HepG2 (cell line): ENCODE results near the gene FRK. TPM values are rescaled to one million over a fixed set of nuclear protein-coding genes. Genes with fewer than 3 reads are reported as not detected.
A peak's percentile ranks its signal among the peaks of the same experiment; 100 is the strongest.

ENCODE experiments used
- FIP1L1 ChIP-seq: fragments of 200-400 bp; formaldehyde crosslinking; IDR thresholded peaks from 2 replicates; pipeline ENCODE4 v1.6.1; 2018; ENCODE audit warnings: low read depth, mild to moderate bottlenecking, low read length, moderate library complexity, borderline replicate concordance; ENCODE audit not compliant: insufficient read depth
- KMT2B ChIP-seq: IDR thresholded peaks from 2 replicates; pipeline ENCODE4 v1.6.1; 2016; ENCODE audit warnings: missing genetic modification reagents, missing compliant biosample characterization
- MLLT10 ChIP-seq: sonication (generic); formaldehyde crosslinking; IDR thresholded peaks from 2 replicates; pipeline ENCODE4 v1.4.0; 2020; ENCODE audit warnings: missing genetic modification reagents
- SMYD3 ChIP-seq: sonication (generic); formaldehyde crosslinking; IDR thresholded peaks from 2 replicates; pipeline ENCODE4 v1.8.1; 2023; ENCODE audit warnings: mild to moderate bottlenecking, missing genetic modification reagents
- SP5 ChIP-seq: IDR thresholded peaks from 2 replicates; pipeline ENCODE4 v1.6.1; 2016; ENCODE audit warnings: low read depth, borderline replicate concordance
- TCF12 ChIP-seq, 2 experiments: fragments of 450-650 bp in 1 of 2; sonication (generic) in 1 of 2; formaldehyde crosslinking in 1 of 2; IDR thresholded peaks; 2 replicates each; pipeline versions ENCODE4 v1.6.1 to v1.8.0; 2017 to 2022; ENCODE audit warnings: antibody characterized with exemption in 1 of 2, mild to moderate bottlenecking in 1 of 2, missing genetic modification reagents in 1 of 2, moderate library complexity in 1 of 2
- ZNF224 ChIP-seq: sonication (generic); formaldehyde crosslinking; IDR thresholded peaks from 2 replicates; pipeline ENCODE4 v1.5.0; 2020; ENCODE audit warnings: mild to moderate bottlenecking, missing genetic modification reagents
- ZNF235 ChIP-seq: sonication (generic); formaldehyde crosslinking; IDR thresholded peaks from 2 replicates; pipeline ENCODE4 v1.8.1; 2023; ENCODE audit warnings: mild to moderate bottlenecking, missing genetic modification reagents, borderline replicate concordance
- ZNF496 ChIP-seq: sonication (generic); formaldehyde crosslinking; IDR thresholded peaks from 2 replicates; pipeline ENCODE4 v1.8.1; 2023; ENCODE audit warnings: mild to moderate bottlenecking, moderate library complexity, missing genetic modification reagents; ENCODE audit not compliant: insufficient replicate concordance
- ZNF530 ChIP-seq: sonication (generic); formaldehyde crosslinking; IDR thresholded peaks from 2 replicates; pipeline ENCODE4 v1.5.0; 2020; ENCODE audit warnings: low read depth, mild to moderate bottlenecking, missing genetic modification reagents
- polyA plus RNA-seq, 8 experiments: library from polyadenylated mRNA; depleted of rRNA in 3 of 8; stranded (reverse) in 7 of 8; unstranded in 1 of 8; fragments of >200 nt; fragmentation: Illumina TruSeq in 4 of 8; extraction: Trizol in 4 of 8; gene quantifications; 2 replicates each; pipeline versions ENCODE4 v1.2.1 to v1.2.3, GENCODE V29; 2011 to 2016; ENCODE audit warnings: low read depth in 4 of 8, missing spikeins in 1 of 8, mixed read lengths in 1 of 8; ENCODE audit not compliant: insufficient read depth in 1 of 8
- total RNA-seq, 5 experiments: library from RNA; depleted of rRNA; stranded (reverse); fragments of >200 nt; fragmentation: Illumina TruSeq; extraction: Trizol; gene quantifications; 2 replicates each; pipeline ENCODE4 v1.2.3, GENCODE V29; 2016; ENCODE audit warnings: low read depth in 1 of 5
- TF ChIP-seq, protein P1 (sequence below): IDR thresholded peaks from 2 replicates; pipeline ENCODE4 v1.6.1; 2016; ENCODE audit warnings: low read depth
- TF ChIP-seq, protein P2 (sequence below): sonication (generic); formaldehyde crosslinking; IDR thresholded peaks from 2 replicates; pipeline ENCODE4 v1.4.0; 2020; ENCODE audit warnings: mild to moderate bottlenecking, missing genetic modification reagents
- TF ChIP-seq, protein P3 (sequence below): IDR thresholded peaks from 2 replicates; pipeline ENCODE4 v1.4.0; 2020; ENCODE audit warnings: mild to moderate bottlenecking, missing genetic modification reagents
- TF ChIP-seq, protein P4 (sequence below): sonication (generic); formaldehyde crosslinking; IDR thresholded peaks from 2 replicates; pipeline ENCODE4 v1.4.0; 2020; ENCODE audit warnings: missing genetic modification reagents, borderline replicate concordance

Gene FRK
- total and polyA plus RNA-seq, 2 of the 13 experiments (the other 11 are each of a cell fraction or from before 2014, with no cell fraction given): 1.3 to 2.9 TPM

DNA sequence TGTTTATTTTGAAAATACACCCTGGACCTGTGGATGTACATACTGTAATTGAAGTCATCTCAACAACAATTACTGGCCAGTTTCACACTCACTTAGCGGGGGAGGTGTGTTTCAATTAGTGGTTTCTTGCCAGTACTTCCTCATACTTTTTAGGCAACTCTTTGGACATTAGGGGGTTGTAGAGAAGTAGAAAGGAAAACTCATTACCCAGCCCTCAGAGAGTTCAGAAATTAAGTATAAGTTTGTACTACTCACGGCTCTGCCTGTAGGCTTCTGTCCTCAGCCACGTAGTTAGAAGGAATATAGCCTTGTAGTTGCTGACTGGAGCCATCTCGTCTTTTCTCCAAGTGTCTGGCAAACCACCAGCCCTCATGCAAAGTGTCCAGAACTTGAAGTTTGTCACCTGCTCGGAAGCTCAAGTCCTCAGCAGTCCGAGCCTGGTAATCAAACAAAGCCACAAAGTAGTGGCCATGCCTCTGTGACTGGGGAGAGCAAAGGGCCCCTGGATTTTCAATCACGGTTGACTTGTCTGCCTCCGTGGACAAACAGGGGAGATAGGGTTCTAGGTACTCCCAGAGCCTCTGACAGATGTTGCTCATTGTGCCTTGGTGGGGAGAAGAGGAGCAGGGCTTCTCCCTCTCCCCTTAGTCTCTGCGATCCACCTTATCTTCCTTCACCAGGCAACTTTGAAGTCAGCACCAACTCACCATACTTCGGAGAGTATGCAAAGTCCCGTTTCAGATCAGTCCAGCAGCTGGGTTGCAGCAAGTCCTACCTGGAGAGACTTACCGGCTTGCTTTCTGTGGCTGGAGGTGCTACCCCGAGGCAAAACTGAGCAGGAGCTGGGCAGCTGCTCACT lies 749 bp downstream of the FRK start (continued):
- no peak for TF ChIP-seq TCF12 (IDR thresholded peaks at IDR 0.05)
- TF ChIP-seq TCF12 (CRISPR knock-in tag; IDR thresholded peaks at IDR 0.05): 0 out of 2 replicates have a peak, but pooled peaks have one; percentile 14
- TF ChIP-seq SP5 (CRISPR knock-in tag): no peak
- TF ChIP-seq KMT2B (CRISPR knock-in tag): peak; percentile 20; the same call in 1 of the 2 replicates
- no peak for TF ChIP-seq MLLT10 (CRISPR knock-in tag)
- no peak for TF ChIP-seq FIP1L1
- no peak for TF ChIP-seq ZNF496
- no peak for TF ChIP-seq SMYD3
- TF ChIP-seq, protein P1, sequence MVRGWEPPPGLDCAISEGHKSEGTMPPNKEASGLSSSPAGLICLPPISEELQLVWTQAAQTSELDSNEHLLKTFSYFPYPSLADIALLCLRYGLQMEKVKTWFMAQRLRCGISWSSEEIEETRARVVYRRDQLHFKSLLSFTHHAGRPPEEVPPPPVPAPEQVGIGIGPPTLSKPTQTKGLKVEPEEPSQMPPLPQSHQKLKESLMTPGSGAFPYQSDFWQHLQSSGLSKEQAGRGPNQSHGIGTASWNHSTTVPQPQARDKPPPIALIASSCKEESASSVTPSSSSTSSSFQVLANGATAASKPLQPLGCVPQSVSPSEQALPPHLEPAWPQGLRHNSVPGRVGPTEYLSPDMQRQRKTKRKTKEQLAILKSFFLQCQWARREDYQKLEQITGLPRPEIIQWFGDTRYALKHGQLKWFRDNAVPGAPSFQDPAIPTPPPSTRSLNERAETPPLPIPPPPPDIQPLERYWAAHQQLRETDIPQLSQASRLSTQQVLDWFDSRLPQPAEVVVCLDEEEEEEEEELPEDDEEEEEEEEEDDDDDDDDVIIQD (CRISPR knock-in tag): no peak
- no peak for TF ChIP-seq ZNF235
- TF ChIP-seq ZNF530 (CRISPR knock-in tag): no peak
- TF ChIP-seq, protein P2, sequence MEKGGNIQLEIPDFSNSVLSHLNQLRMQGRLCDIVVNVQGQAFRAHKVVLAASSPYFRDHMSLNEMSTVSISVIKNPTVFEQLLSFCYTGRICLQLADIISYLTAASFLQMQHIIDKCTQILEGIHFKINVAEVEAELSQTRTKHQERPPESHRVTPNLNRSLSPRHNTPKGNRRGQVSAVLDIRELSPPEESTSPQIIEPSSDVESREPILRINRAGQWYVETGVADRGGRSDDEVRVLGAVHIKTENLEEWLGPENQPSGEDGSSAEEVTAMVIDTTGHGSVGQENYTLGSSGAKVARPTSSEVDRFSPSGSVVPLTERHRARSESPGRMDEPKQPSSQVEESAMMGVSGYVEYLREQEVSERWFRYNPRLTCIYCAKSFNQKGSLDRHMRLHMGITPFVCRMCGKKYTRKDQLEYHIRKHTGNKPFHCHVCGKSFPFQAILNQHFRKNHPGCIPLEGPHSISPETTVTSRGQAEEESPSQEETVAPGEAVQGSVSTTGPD (CRISPR knock-in tag): no peak
- no peak for TF ChIP-seq ZNF224 (CRISPR knock-in tag)
- TF ChIP-seq, protein P3, sequence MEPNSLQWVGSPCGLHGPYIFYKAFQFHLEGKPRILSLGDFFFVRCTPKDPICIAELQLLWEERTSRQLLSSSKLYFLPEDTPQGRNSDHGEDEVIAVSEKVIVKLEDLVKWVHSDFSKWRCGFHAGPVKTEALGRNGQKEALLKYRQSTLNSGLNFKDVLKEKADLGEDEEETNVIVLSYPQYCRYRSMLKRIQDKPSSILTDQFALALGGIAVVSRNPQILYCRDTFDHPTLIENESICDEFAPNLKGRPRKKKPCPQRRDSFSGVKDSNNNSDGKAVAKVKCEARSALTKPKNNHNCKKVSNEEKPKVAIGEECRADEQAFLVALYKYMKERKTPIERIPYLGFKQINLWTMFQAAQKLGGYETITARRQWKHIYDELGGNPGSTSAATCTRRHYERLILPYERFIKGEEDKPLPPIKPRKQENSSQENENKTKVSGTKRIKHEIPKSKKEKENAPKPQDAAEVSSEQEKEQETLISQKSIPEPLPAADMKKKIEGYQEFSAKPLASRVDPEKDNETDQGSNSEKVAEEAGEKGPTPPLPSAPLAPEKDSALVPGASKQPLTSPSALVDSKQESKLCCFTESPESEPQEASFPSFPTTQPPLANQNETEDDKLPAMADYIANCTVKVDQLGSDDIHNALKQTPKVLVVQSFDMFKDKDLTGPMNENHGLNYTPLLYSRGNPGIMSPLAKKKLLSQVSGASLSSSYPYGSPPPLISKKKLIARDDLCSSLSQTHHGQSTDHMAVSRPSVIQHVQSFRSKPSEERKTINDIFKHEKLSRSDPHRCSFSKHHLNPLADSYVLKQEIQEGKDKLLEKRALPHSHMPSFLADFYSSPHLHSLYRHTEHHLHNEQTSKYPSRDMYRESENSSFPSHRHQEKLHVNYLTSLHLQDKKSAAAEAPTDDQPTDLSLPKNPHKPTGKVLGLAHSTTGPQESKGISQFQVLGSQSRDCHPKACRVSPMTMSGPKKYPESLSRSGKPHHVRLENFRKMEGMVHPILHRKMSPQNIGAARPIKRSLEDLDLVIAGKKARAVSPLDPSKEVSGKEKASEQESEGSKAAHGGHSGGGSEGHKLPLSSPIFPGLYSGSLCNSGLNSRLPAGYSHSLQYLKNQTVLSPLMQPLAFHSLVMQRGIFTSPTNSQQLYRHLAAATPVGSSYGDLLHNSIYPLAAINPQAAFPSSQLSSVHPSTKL: no peak
- TF ChIP-seq, protein P4, sequence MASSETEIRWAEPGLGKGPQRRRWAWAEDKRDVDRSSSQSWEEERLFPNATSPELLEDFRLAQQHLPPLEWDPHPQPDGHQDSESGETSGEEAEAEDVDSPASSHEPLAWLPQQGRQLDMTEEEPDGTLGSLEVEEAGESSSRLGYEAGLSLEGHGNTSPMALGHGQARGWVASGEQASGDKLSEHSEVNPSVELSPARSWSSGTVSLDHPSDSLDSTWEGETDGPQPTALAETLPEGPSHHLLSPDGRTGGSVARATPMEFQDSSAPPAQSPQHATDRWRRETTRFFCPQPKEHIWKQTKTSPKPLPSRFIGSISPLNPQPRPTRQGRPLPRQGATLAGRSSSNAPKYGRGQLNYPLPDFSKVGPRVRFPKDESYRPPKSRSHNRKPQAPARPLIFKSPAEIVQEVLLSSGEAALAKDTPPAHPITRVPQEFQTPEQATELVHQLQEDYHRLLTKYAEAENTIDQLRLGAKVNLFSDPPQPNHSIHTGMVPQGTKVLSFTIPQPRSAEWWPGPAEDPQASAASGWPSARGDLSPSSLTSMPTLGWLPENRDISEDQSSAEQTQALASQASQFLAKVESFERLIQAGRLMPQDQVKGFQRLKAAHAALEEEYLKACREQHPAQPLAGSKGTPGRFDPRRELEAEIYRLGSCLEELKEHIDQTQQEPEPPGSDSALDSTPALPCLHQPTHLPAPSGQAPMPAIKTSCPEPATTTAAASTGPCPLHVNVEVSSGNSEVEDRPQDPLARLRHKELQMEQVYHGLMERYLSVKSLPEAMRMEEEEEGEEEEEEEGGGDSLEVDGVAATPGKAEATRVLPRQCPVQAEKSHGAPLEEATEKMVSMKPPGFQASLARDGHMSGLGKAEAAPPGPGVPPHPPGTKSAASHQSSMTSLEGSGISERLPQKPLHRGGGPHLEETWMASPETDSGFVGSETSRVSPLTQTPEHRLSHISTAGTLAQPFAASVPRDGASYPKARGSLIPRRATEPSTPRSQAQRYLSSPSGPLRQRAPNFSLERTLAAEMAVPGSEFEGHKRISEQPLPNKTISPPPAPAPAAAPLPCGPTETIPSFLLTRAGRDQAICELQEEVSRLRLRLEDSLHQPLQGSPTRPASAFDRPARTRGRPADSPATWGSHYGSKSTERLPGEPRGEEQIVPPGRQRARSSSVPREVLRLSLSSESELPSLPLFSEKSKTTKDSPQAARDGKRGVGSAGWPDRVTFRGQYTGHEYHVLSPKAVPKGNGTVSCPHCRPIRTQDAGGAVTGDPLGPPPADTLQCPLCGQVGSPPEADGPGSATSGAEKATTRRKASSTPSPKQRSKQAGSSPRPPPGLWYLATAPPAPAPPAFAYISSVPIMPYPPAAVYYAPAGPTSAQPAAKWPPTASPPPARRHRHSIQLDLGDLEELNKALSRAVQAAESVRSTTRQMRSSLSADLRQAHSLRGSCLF: no peak
